GM12872 (cell line): ENCODE results near the gene EML1.

Source experiments
- CTCF ChIP-seq: IDR thresholded peaks from 3 replicates; pipeline ENCODE4 v1.5.1; 2011; ENCODE audit warnings: low read depth, mild to moderate bottlenecking, low read length, moderate library complexity; ENCODE audit not compliant: insufficient read depth

The EML1 gene

GRCh38 chr14:99915305-99916090 is 122.3 kb downstream of the EML1 start:
- no peak for TF ChIP-seq CTCF

- TF ChIP-seq CTCF: no peak
These were observed 122.8 kb downstream of the EML1 start for GRCh38 chr14:99916091-99916383.

GRCh38 chr14:99918781-99919180 is 125.6 kb downstream of the EML1 start:
- no peak for TF ChIP-seq CTCF

GRCh38 chr14:99921425-99921824 is 128.2 kb downstream of the EML1 start:
- TF ChIP-seq CTCF: no peak

- no peak for TF ChIP-seq CTCF
These were observed 131.2 kb downstream of the EML1 start for GRCh38 chr14:99924379-99924778.

GRCh38 chr14:99925471-99925870 is 132.3 kb downstream of the EML1 start:
- no peak for TF ChIP-seq CTCF

- no peak for TF ChIP-seq CTCF
These were observed 135.8 kb downstream of the EML1 start for GRCh38 chr14:99928963-99929362.

- no peak for TF ChIP-seq CTCF
These were observed 136.4 kb downstream of the EML1 start for GRCh38 chr14:99929601-99930000.
